ENCODE results near the gene MRPL55. TPM values are rescaled to one million over a fixed set of nuclear protein-coding genes. Genes with fewer than 3 reads are reported as not detected.

MRPL55 gene
- total and polyA plus RNA-seq, 2 experiments from 2014 or later: 92.4 to 172 TPM

GRCh38 chr1:228081144-228081543 is 28.0 kb downstream of the MRPL55 start (continued):
- TF ChIP-seq ZNF462 (CRISPR knock-in tag; IDR thresholded peaks at IDR 0.05) (no peak), ZNF114 (CRISPR knock-in tag; IDR thresholded peaks at IDR 0.05) (no peak)

- Mint-ChIP-seq H3K4me3 (no peak overlapping the region; the same call in 2 of the 3 replicates), H3K9me3 (no peaks in the 10 kb centered on the region), H3K36me3 (ENCODE audit: low read depth) (peaks cover 9% of the 10 kb centered on the region; the same call in 1 of the 3 replicates), H3K27me3 (ENCODE audit: insufficient read depth, low read depth, poor library complexity) (peaks cover 55% of the 10 kb centered on the region), H3K4me1 (peaks cover 21% of the 10 kb centered on the region), H3K27ac (no peak overlapping the region)
- H2AFZ ChIP-seq: no peak overlapping the region
- H3K27ac ChIP-seq (ENCODE audit: low read depth): no peak overlapping the region
- peaks cover 71% of the 10 kb centered on the region for H3K27me3 ChIP-seq (ENCODE audit: insufficient read depth)
- peaks cover 21% of the 10 kb centered on the region for H3K4me1 ChIP-seq (ENCODE audit: insufficient read depth)
- H4K20me1 ChIP-seq (replicated peaks; ENCODE audit: insufficient read depth): peaks cover 15% of the 10 kb centered on the region
- no peak overlapping the region for H3K4me2 ChIP-seq
- DNase-seq (ENCODE audit: low spot score): no peak
- no peak for ATAC-seq
- H3K4me3 ChIP-seq: no peak overlapping the region
- H3K36me3 ChIP-seq (ENCODE audit: insufficient read depth): no peaks in the 10 kb centered on the region
- H3F3A ChIP-seq (replicated peaks; ENCODE audit: low read depth): no peaks in the 10 kb centered on the region
- H3K9me2 ChIP-seq (ENCODE audit: insufficient read depth): no peaks in the 10 kb centered on the region
- H3K79me2 ChIP-seq (replicated peaks; ENCODE audit: insufficient read depth): peaks cover 19% of the 10 kb centered on the region
- TF ChIP-seq ZNF331 (CRISPR knock-in tag; IDR thresholded peaks at IDR 0.05; ENCODE audit: low read depth) (no peak), ETS1 (IDR thresholded peaks at IDR 0.05) (no peak), POLR2AphosphoS5 (IDR thresholded peaks at IDR 0.05; ENCODE audit: low read depth) (no peak), CREB1 (CRISPR knock-in tag; IDR thresholded peaks at IDR 0.05; ENCODE audit: low read depth) (no peak), REST (IDR thresholded peaks at IDR 0.05; ENCODE audit: unreplicated experiment) (no peak)
Measured at GRCh38 chr1:228079601-228080263, 29.4 kb downstream of the MRPL55 start.

Data from GM23338 (cell line).